Measurements from ENCODE around the gene SOSTDC1. TPM values are rescaled to one million over a fixed set of nuclear protein-coding genes. Genes with fewer than 3 reads are reported as not detected.

Gene SOSTDC1
- total RNA-seq, 6 experiments from 2014 or later: not detected

DNA sequence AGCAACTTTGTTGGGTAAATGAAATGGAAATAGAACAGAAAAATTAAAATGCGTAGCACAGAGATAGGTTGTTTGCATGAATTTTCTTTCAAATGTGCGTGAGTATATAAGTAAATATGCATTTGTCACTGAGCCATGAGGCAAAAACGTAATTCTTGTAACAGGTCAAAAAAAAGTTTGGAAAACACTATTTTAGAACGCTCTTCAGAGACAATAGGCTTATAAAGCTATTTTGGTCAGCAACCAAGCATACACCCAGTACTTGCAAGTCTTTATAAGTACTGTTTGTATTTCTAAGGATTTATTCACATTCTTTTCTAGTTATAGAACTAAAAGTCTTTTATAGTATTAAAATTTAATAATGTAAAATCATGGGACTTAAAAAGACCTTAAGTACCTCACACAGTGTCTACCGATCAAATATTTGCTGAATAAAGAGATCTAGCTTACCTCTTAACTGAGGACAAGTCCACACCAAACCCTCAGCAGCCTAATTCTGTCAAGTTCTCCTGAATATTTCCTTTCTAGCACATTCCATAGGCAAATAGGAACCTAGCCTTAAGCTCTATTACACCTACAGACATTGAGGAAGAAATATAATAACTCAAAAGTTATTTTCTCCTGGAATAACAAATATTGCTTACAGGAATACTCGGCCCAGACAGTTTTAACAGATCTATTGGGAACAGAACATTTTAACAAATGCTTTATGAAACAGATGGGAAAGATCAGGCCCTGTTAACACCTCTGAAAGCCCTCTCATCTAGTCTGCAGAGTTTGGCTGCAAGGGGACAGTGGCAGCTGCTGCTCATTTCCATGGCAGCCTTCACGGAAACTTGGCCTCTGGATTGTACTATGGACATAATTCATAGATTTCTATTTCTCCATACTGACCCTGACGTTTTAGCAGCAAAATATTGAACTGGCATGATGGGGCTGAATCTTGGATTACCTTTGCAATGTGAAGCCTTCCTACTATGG is 53.0 kb downstream of the SOSTDC1 start:
- Mint-ChIP-seq H3K27me3 (ENCODE audit: insufficient read depth) (no peaks in the 10 kb centered on the region; the same call in 1 of the 2 replicates), H3K27ac (no peak overlapping the region), H3K4me3 (no peak overlapping the region), H3K9me3 (no peaks in the 10 kb centered on the region), H3K4me1 (ENCODE audit: low read depth) (peaks cover 65% of the 10 kb centered on the region), H3K36me3 (ENCODE audit: low read depth) (no peaks in the 10 kb centered on the region)
- DNase-seq: no peak
- TF ChIP-seq, protein P1, sequence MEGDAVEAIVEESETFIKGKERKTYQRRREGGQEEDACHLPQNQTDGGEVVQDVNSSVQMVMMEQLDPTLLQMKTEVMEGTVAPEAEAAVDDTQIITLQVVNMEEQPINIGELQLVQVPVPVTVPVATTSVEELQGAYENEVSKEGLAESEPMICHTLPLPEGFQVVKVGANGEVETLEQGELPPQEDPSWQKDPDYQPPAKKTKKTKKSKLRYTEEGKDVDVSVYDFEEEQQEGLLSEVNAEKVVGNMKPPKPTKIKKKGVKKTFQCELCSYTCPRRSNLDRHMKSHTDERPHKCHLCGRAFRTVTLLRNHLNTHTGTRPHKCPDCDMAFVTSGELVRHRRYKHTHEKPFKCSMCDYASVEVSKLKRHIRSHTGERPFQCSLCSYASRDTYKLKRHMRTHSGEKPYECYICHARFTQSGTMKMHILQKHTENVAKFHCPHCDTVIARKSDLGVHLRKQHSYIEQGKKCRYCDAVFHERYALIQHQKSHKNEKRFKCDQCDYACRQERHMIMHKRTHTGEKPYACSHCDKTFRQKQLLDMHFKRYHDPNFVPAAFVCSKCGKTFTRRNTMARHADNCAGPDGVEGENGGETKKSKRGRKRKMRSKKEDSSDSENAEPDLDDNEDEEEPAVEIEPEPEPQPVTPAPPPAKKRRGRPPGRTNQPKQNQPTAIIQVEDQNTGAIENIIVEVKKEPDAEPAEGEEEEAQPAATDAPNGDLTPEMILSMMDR (IDR thresholded peaks at IDR 0.05): no peak

Other genes with a start within 250 kb of the SOSTDC1 start
- 1 to 10 TPM; 2.3 to 3.1 (median 2.5) TPM for gene CRPPA, start 44.2 kb downstream of the SOSTDC1 start, total RNA-seq (2021; fragmentation: NEBNext Ultra II Directional; extraction: Animal tissue kit (Norgen Biotek cat#: 25700))
- gene LRRC72, start 61.1 kb upstream of the SOSTDC1 start, total RNA-seq (2021; fragmentation: NEBNext Ultra II Directional; extraction: Animal tissue kit (Norgen Biotek cat#: 25700)): not detected
- gene ANKMY2, start 180.0 kb upstream of the SOSTDC1 start, total RNA-seq (2021; fragmentation: NEBNext Ultra II Directional; extraction: Animal tissue kit (Norgen Biotek cat#: 25700)): 10 to 100 TPM; 21.0 to 26.2 (median 23.4) TPM
- 100 to 1,000 TPM in 2 of 6 experiments, 10 to 100 TPM in 4; 75.8 to 104 (median 94.5) TPM for gene BZW2, start 180.4 kb upstream of the SOSTDC1 start, total RNA-seq (2021; fragmentation: NEBNext Ultra II Directional; extraction: Animal tissue kit (Norgen Biotek cat#: 25700))

All from HFFc6 (cell line).